GM23338 (cell line): ENCODE results near the gene DLG2. TPM values are rescaled to one million over a fixed set of nuclear protein-coding genes. Genes with fewer than 3 reads are reported as not detected.

Source experiments
- ATAC-seq: fragments of 200-7000 bp; cut with Tn5 transposase; 3 replicates; pipeline ENCODE4 v1.9.1; 2020
- DNase-seq: peaks from one replicate; pipeline ENCODE4 v3.0.0-alpha.2; 2015; ENCODE audit warnings: low spot score
- H2AFZ ChIP-seq: fragments of 200-600 bp; sonication (generic); 2 replicates; pipeline ENCODE4 v1.8.0; 2016; ENCODE audit warnings: antibody characterized with exemption, mild to moderate bottlenecking, moderate library complexity
- H3F3A ChIP-seq: fragments of 200-600 bp; sonication (generic); replicated peaks from 2 replicates; pipeline ENCODE4 v1.8.0; 2017; ENCODE audit warnings: antibody characterized with exemption, mixed run types, low read depth
- H3K27ac ChIP-seq: fragments of 200-600 bp; sonication (generic); 2 replicates; pipeline ENCODE4 v1.6.1; 2016; ENCODE audit warnings: low read depth
- H3K27me3 ChIP-seq: fragments of 200-600 bp; sonication (generic); 2 replicates; pipeline ENCODE4 v1.8.0; 2016; ENCODE audit warnings: mild to moderate bottlenecking, mixed run types, moderate library complexity; ENCODE audit not compliant: insufficient read depth
- H3K36me3 ChIP-seq: fragments of 200-600 bp; sonication (generic); 2 replicates; pipeline ENCODE4 v1.8.0; 2016; ENCODE audit warnings: mild to moderate bottlenecking; ENCODE audit not compliant: insufficient read depth
- H3K4me1 ChIP-seq: fragments of 200-600 bp; sonication (generic); 2 replicates; pipeline ENCODE4 v1.8.0; 2016; ENCODE audit warnings: mild to moderate bottlenecking, moderate library complexity; ENCODE audit not compliant: insufficient read depth
- H3K4me2 ChIP-seq: fragments of 200-600 bp; sonication (generic); 2 replicates; pipeline ENCODE4 v1.7.1; 2017; ENCODE audit warnings: mixed run types
- H3K4me3 ChIP-seq: fragments of 200-600 bp; sonication (generic); 2 replicates; pipeline ENCODE4 v1.6.1; 2016; ENCODE audit warnings: mixed run types
- H3K79me2 ChIP-seq: fragments of 200-600 bp; sonication (generic); replicated peaks from 2 replicates; pipeline ENCODE4 v1.8.0; 2017; ENCODE audit warnings: mild to moderate bottlenecking; ENCODE audit not compliant: insufficient read depth
- H3K9me2 ChIP-seq: fragments of 200-600 bp; sonication (generic); 2 replicates; pipeline ENCODE4 v1.8.0; 2017; ENCODE audit not compliant: insufficient read depth
- H4K20me1 ChIP-seq: fragments of 200-600 bp; sonication (generic); replicated peaks from 2 replicates; pipeline ENCODE4 v1.8.0; 2017; ENCODE audit warnings: mild to moderate bottlenecking; ENCODE audit not compliant: insufficient read depth
- H3K27ac Mint-ChIP-seq: 2 replicates; pipeline ENCODE4 v1.8.0; 2020; ENCODE audit warnings: inconsistent platforms, mild to moderate bottlenecking, moderate library complexity, mixed read lengths
- H3K27me3 Mint-ChIP-seq: 3 replicates; pipeline ENCODE4 v1.8.0; 2022; ENCODE audit warnings: low read depth, mild to moderate bottlenecking, moderate library complexity, mixed read lengths, inconsistent platforms; ENCODE audit not compliant: insufficient read depth, poor library complexity
- H3K36me3 Mint-ChIP-seq: 3 replicates; pipeline ENCODE4 v1.8.0; 2021; ENCODE audit warnings: low read depth, mild to moderate bottlenecking, inconsistent platforms, moderate library complexity, mixed read lengths
- H3K4me1 Mint-ChIP-seq: 3 replicates; pipeline ENCODE4 v1.8.0; 2020; ENCODE audit warnings: mild to moderate bottlenecking, inconsistent platforms, mixed read lengths
- H3K4me3 Mint-ChIP-seq: 3 replicates; pipeline ENCODE4 v1.8.0; 2021; ENCODE audit warnings: moderate library complexity, mild to moderate bottlenecking, inconsistent platforms, mixed read lengths
- H3K9me3 Mint-ChIP-seq: 3 replicates; pipeline ENCODE4 v1.8.0; 2020; ENCODE audit warnings: moderate library complexity, mild to moderate bottlenecking, inconsistent platforms, mixed read lengths
- CREB1 ChIP-seq: fragments of 250-450 bp; sonication (Bioruptor Pico); IDR thresholded peaks from 2 replicates; pipeline ENCODE4 v1.5.0; 2020; ENCODE audit warnings: low read depth, mild to moderate bottlenecking, moderate library complexity
- CTCF ChIP-seq, 2 experiments: fragments of 200-600 bp in 1 of 2; sonication (generic) in 1 of 2; conservative IDR thresholded peaks; 2 replicates each; pipeline versions ENCODE4 v1.5.1 to v1.6.1; 2016 to 2017; ENCODE audit warnings: antibody characterized with exemption in 2 of 2, low read depth in 2 of 2, mild to moderate bottlenecking in 2 of 2, moderate library complexity in 1 of 2
- ETS1 ChIP-seq: IDR thresholded peaks from 2 replicates; pipeline ENCODE4 v1.6.1; 2016; ENCODE audit warnings: antibody characterized with exemption
- EZH2 ChIP-seq: fragments of 200-600 bp; sonication (generic); IDR thresholded peaks from one replicate; pipeline ENCODE4 v1.8.0; 2017; ENCODE audit warnings: antibody characterized with exemption, mild to moderate bottlenecking, low read depth; ENCODE audit not compliant: unreplicated experiment
- EZH2phosphoT487 ChIP-seq: fragments of 200-600 bp; sonication (generic); IDR thresholded peaks from one replicate; pipeline ENCODE4 v1.8.1; 2018; ENCODE audit warnings: antibody characterized with exemption; ENCODE audit not compliant: unreplicated experiment
- JUNB ChIP-seq: IDR thresholded peaks from one replicate; pipeline ENCODE4 v1.6.1; 2016; ENCODE audit warnings: antibody characterized with exemption; ENCODE audit not compliant: unreplicated experiment
- NANOG ChIP-seq: IDR thresholded peaks from 2 replicates; pipeline ENCODE4 v1.6.1; 2016; ENCODE audit warnings: antibody characterized with exemption, borderline replicate concordance
- POLR2AphosphoS5 ChIP-seq: IDR thresholded peaks from 2 replicates; pipeline ENCODE4 v1.6.1; 2016; ENCODE audit warnings: antibody characterized with exemption, low read depth
- REST ChIP-seq: IDR thresholded peaks from one replicate; pipeline ENCODE4 v1.6.1; 2018; ENCODE audit warnings: antibody characterized with exemption; ENCODE audit not compliant: unreplicated experiment
- STAT1 ChIP-seq: IDR thresholded peaks from one replicate; pipeline ENCODE4 v1.6.1; 2016; ENCODE audit warnings: antibody characterized with exemption; ENCODE audit not compliant: unreplicated experiment
- ZNF114 ChIP-seq: fragments of 250-450 bp; sonication (Bioruptor Pico); IDR thresholded peaks from 2 replicates; pipeline ENCODE4 v1.5.0; 2020; ENCODE audit warnings: mild to moderate bottlenecking, moderate library complexity
- ZNF331 ChIP-seq: fragments of 250-450 bp; sonication (Bioruptor Pico); IDR thresholded peaks from 2 replicates; pipeline ENCODE4 v1.5.0; 2020; ENCODE audit warnings: low read depth, mild to moderate bottlenecking, moderate library complexity
- ZNF462 ChIP-seq: fragments of 250-450 bp; sonication (Bioruptor Pico); IDR thresholded peaks from 2 replicates; pipeline ENCODE4 v1.5.0; 2020; ENCODE audit warnings: mild to moderate bottlenecking, moderate library complexity
- polyA plus RNA-seq: library from polyadenylated mRNA; unstranded; fragments of >200 nt; fragmentation: Nextera tagmentation; extraction: Ambion mirVana; gene quantifications from 2 replicates; pipeline ENCODE4 v1.2.1, GENCODE V29; 2016
- total RNA-seq: library from RNA; depleted of rRNA; stranded (reverse); fragments of >200 nt; shearing (Covaris generic); gene quantifications from 2 replicates; pipeline ENCODE4 v1.2.3, GENCODE V29; 2014

DLG2 gene
- total and polyA plus RNA-seq, 2 experiments from 2014 or later, result 19.8 to 21.5 TPM

GRCh38 chr11:84497981-84498411 is 1129.1 kb downstream of the DLG2 start:
- Histone ChIP-seq H3K27ac (no peak overlapping the region), H3K4me3 (no peak overlapping the region), H2AFZ (no peak overlapping the region), H3K4me2 (no peak overlapping the region), H3K27me3 (no peaks in the 10 kb centered on the region), H3K36me3 (no peaks in the 10 kb centered on the region), H3F3A (no peaks in the 10 kb centered on the region), H3K9me2 (0 out of 2 replicates have a peak, but pooled peaks cover 6% of the 10 kb centered on the region), H3K79me2 (no peaks in the 10 kb centered on the region), H3K4me1 (no peaks in the 10 kb centered on the region), H4K20me1 (no peaks in the 10 kb centered on the region)
- Mint-ChIP-seq H3K4me1 (no peaks in the 10 kb centered on the region), H3K9me3 (no peaks in the 10 kb centered on the region), H3K27ac (no peak overlapping the region), H3K27me3 (peaks cover 3% of the 10 kb centered on the region), H3K4me3 (no peak overlapping the region), H3K36me3 (no peaks in the 10 kb centered on the region)
- no peak for DNase-seq
- TF ChIP-seq NANOG, result no peak
- TF ChIP-seq ETS1, result no peak
- TF ChIP-seq EZH2, result no peak
- TF ChIP-seq ZNF331 (CRISPR knock-in tag), result no peak
- no peak for TF ChIP-seq POLR2AphosphoS5
- TF ChIP-seq STAT1, result no peak
- no peak for TF ChIP-seq ZNF114 (CRISPR knock-in tag)
- no peak for TF ChIP-seq EZH2phosphoT487
- no peak for TF ChIP-seq ZNF462 (CRISPR knock-in tag)
- no peak for TF ChIP-seq JUNB
- no peak for TF ChIP-seq CTCF (conservative IDR thresholded peaks at IDR 0.05; ENCODE audit: low read depth in 2 of 2)
- TF ChIP-seq CREB1 (CRISPR knock-in tag), result no peak
- TF ChIP-seq REST, result no peak
- ATAC-seq, result no peak
